B cell (primary cell): Measurements from ENCODE around the gene CERS5. TPM values are rescaled to one million over a fixed set of nuclear protein-coding genes. Genes with fewer than 3 reads are reported as not detected.

Source experiments
- ATAC-seq: fragments of 200-7000 bp; cut with Tn5 transposase; one replicate; pipeline ENCODE4 v1.10.0; 2021; ENCODE audit warnings: low read depth, mild to moderate bottlenecking, moderate number of reproducible peaks, moderate library complexity
- CTCF ChIA-PET: fragments of 350-600 bp; sonication (Branson Sonifier 250); formaldehyde crosslinking; loops from one replicate; lab custom pipeline; 2021; ENCODE audit warnings: antibody characterized with exemption, inconsistent platforms; lab: Charles Lee
- POLR2A ChIA-PET: fragments of 350-600 bp; sonication (Branson Sonifier 250); formaldehyde crosslinking; loops from one replicate; lab custom pipeline; 2021; ENCODE audit warnings: antibody characterized with exemption; lab: Charles Lee
- DNase-seq: peaks from one replicate; pipeline ENCODE4 v3.0.0; 2013
- H2AFZ ChIP-seq: 2 replicates; pipeline ENCODE4 v1.6.1; 2012; ENCODE audit warnings: mild to moderate bottlenecking, low read depth, low read length; ENCODE audit not compliant: insufficient read depth, poor library complexity, severe bottlenecking
- H3K27ac ChIP-seq, 2 donors: 1 replicate in 1 of 2; 2 replicates in 1 of 2; pipeline ENCODE4 v1.5.1; 2012 to 2013; ENCODE audit warnings: low read length in 2 of 2, mild to moderate bottlenecking in 2 of 2, moderate library complexity in 1 of 2
- H3K27me3 ChIP-seq, 4 experiments: fragments of 200-600 bp in 1 of 4; sonication (generic) in 1 of 4; replicated peaks in 1 of 4; 1 replicate in 2 of 4; 2 replicates in 2 of 4; pipeline versions ENCODE4 v1.6.1 to v1.7.0; 2013 to 2016; ENCODE audit warnings: low read length in 3 of 4, mild to moderate bottlenecking in 2 of 4, mixed read lengths in 1 of 4, moderate library complexity in 1 of 4; ENCODE audit not compliant: insufficient read depth in 4 of 4, control insufficient read depth in 3 of 4; ENCODE audit errors: control extremely low read depth in 1 of 4
- H3K36me3 ChIP-seq, 2 experiments: replicated peaks in 1 of 2; 1 replicate in 1 of 2; 2 replicates in 1 of 2; pipeline versions ENCODE4 v1.6.1 to v1.7.1; 2013; ENCODE audit warnings: low read length in 1 of 2; ENCODE audit not compliant: insufficient read depth in 2 of 2, control insufficient read depth in 1 of 2; ENCODE audit errors: control extremely low read depth in 1 of 2, extremely low read depth in 1 of 2
- H3K4me1 ChIP-seq, 2 donors: fragments of 200-600 bp in 1 of 2; sonication (generic) in 1 of 2; 1 replicate in 1 of 2; 2 replicates in 1 of 2; pipeline versions ENCODE4 v1.5.1 to v1.6.1; 2013 to 2017; ENCODE audit warnings: low read length in 2 of 2; ENCODE audit not compliant: control insufficient read depth in 2 of 2, insufficient read depth in 2 of 2
- H3K4me2 ChIP-seq: replicated peaks from 2 replicates; pipeline ENCODE3; 2012; ENCODE audit warnings: mild to moderate bottlenecking, low read depth, low read length; ENCODE audit not compliant: poor library complexity, severe bottlenecking
- H3K4me3 ChIP-seq, 5 experiments: fragments of 200-600 bp in 1 of 5; sonication (generic) in 1 of 5; 1 replicate in 3 of 5; 2 replicates in 2 of 5; pipeline versions ENCODE4 v1.5.1 to v1.7.0; 2011 to 2016; ENCODE audit warnings: low read length in 4 of 5, mild to moderate bottlenecking in 4 of 5, low read depth in 2 of 5, control low read depth in 1 of 5, moderate library complexity in 1 of 5; ENCODE audit not compliant: insufficient read depth in 1 of 5; ENCODE audit errors: control extremely low read depth in 1 of 5, extremely low read depth in 1 of 5
- H3K79me2 ChIP-seq: fragments of 200-600 bp; sonication (generic); one replicate; pipeline ENCODE4 v1.6.0; 2016; ENCODE audit warnings: low read length; ENCODE audit not compliant: control insufficient read depth, insufficient read depth
- H3K9ac ChIP-seq: fragments of 200-600 bp; sonication (generic); 2 replicates; pipeline ENCODE4 v1.6.1; 2017; ENCODE audit warnings: mild to moderate bottlenecking, low read length, moderate library complexity
- H3K9me3 ChIP-seq, 3 donors: one replicate each; pipeline versions ENCODE4 v1.6.1 to v1.7.1; 2013; ENCODE audit warnings: low read length in 2 of 3; ENCODE audit not compliant: control insufficient read depth in 2 of 3, insufficient read depth in 1 of 3; ENCODE audit errors: control extremely low read depth in 1 of 3
- H4K20me1 ChIP-seq: 2 replicates; pipeline ENCODE4 v1.6.0; 2012; ENCODE audit warnings: mild to moderate bottlenecking, low read length; ENCODE audit not compliant: insufficient read depth, control insufficient read depth, poor library complexity, severe bottlenecking
- H3K27ac Mint-ChIP-seq: one replicate; pipeline ENCODE4 v1.8.0; 2021; ENCODE audit warnings: mixed read lengths
- H3K27me3 Mint-ChIP-seq: one replicate; pipeline ENCODE4 v1.8.0; 2021; ENCODE audit warnings: mixed read lengths
- H3K4me1 Mint-ChIP-seq: one replicate; pipeline ENCODE4 v1.8.0; 2021; ENCODE audit warnings: mixed read lengths
- H3K4me3 Mint-ChIP-seq: one replicate; pipeline ENCODE4 v1.8.0; 2021; ENCODE audit warnings: mixed read lengths
- H3K9me3 Mint-ChIP-seq: one replicate; pipeline ENCODE4 v1.8.0; 2022; ENCODE audit warnings: mixed read lengths; ENCODE audit not compliant: insufficient read depth
- EZH2 ChIP-seq: IDR thresholded peaks from 2 replicates; pipeline ENCODE4 v1.6.1; 2012; ENCODE audit warnings: borderline replicate concordance, low read depth, mild to moderate bottlenecking, moderate library complexity, low read length; ENCODE audit not compliant: insufficient read depth, poor library complexity, severe bottlenecking
- WGBS: methylation state at CpG from one replicate; pipeline ENCODE4 v1.1.5; 2013; ENCODE audit warnings: missing lambda C conversion rate; ENCODE audit not compliant: insufficient coverage; 5-methylcytosine and 5-hydroxymethylcytosine counted together
- intact Hi-C: fragments of 100-400 bp; cut with micrococcal nuclease; formaldehyde crosslinking; loops from one replicate; pipeline ENCODE4 v1.10.0; 2022
- polyA plus RNA-seq: library from polyadenylated mRNA; depleted of rRNA; stranded (reverse); fragments of >200 nt; gene quantifications from 2 replicates; pipeline ENCODE4 v1.2.3, GENCODE V29; 2012
- total RNA-seq, 2 donors: library from RNA; stranded (reverse); fragments of 120-200 nt in 1 of 2; gene quantifications; 1 replicate in 1 of 2; 2 replicates in 1 of 2; pipeline versions ENCODE4 v1.2.3 to v1.2.4, GENCODE V29; 2013 to 2022
- TF ChIP-seq, protein P1 (sequence below): fragments of 200-600 bp; IDR thresholded peaks from one replicate; pipeline ENCODE4 v1.8.0; 2022; ENCODE audit warnings: antibody characterized with exemption, mild to moderate bottlenecking

Gene CERS5
- total and polyA plus RNA-seq, 2 donors (not counting 1 experiment from before 2014, with no cell fraction given), result 32.3 to 72.0 TPM

- peak overlapping the region in 1 of 2 donors; percentile 13 for H3K27ac ChIP-seq
- Mint-ChIP-seq H3K27ac (peak overlapping the region; percentile 77), H3K27me3 (no peaks in the 10 kb centered on the region), H3K4me1 (peaks cover 42% of the 10 kb centered on the region), H3K9me3 (no peaks in the 10 kb centered on the region), H3K4me3 (no peak overlapping the region)
- ChIA-PET CTCF (interaction anchor here (0.8 to 14.8 kb wide), 4 partner anchors 9 to 141 kb away, joined by 3 to 343 read pairs (median 4); partner anchors contain the start of gene SMARCD1), POLR2A (interaction anchor here (0.6 kb wide), 2 partner anchors 16 to 660 kb away, joined by 3 to 7 read pairs; no protein-coding TSS in a partner anchor)
- intact Hi-C loops, result no loop called here
- peaks cover 24 to 38% of the 10 kb centered on the region in 2 donors for H3K4me1 ChIP-seq
- H3K9ac ChIP-seq, result no peak overlapping the region
- H3K4me2 ChIP-seq, result no peak overlapping the region
- peaks cover 0 to 13% of the 10 kb centered on the region in 2 experiments for H3K36me3 ChIP-seq
- peaks cover 15% of the 10 kb centered on the region for H3K79me2 ChIP-seq
- H4K20me1 ChIP-seq, result no peaks in the 10 kb centered on the region
- TF ChIP-seq EZH2, result no peak
- TF ChIP-seq, protein P1, sequence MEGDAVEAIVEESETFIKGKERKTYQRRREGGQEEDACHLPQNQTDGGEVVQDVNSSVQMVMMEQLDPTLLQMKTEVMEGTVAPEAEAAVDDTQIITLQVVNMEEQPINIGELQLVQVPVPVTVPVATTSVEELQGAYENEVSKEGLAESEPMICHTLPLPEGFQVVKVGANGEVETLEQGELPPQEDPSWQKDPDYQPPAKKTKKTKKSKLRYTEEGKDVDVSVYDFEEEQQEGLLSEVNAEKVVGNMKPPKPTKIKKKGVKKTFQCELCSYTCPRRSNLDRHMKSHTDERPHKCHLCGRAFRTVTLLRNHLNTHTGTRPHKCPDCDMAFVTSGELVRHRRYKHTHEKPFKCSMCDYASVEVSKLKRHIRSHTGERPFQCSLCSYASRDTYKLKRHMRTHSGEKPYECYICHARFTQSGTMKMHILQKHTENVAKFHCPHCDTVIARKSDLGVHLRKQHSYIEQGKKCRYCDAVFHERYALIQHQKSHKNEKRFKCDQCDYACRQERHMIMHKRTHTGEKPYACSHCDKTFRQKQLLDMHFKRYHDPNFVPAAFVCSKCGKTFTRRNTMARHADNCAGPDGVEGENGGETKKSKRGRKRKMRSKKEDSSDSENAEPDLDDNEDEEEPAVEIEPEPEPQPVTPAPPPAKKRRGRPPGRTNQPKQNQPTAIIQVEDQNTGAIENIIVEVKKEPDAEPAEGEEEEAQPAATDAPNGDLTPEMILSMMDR, result no peak
- DNase-seq (no peak), ATAC-seq (no peak)
- H2AFZ ChIP-seq, result no peak overlapping the region
- H3K9me3 ChIP-seq, result no peaks in the 10 kb centered on the region
- 98% methylated on average over 12 of the region's 17 CpGs for WGBS
- no peaks in the 10 kb centered on the region for H3K27me3 ChIP-seq
- H3K4me3 ChIP-seq, result no peak overlapping the region
Observed at GRCh38 chr12:50107416-50108268, 59.5 kb downstream of the CERS5 start.

GRCh38 chr12:50106907-50107306 is 60.3 kb downstream of the CERS5 start:
- TF ChIP-seq, protein P1, result no peak
- no peak for TF ChIP-seq EZH2
- 93% methylated on average over 3 of the region's 3 CpGs for WGBS
- Mint-ChIP-seq H3K27me3 (no peaks in the 10 kb centered on the region), H3K9me3 (no peaks in the 10 kb centered on the region), H3K4me1 (peaks cover 35% of the 10 kb centered on the region), H3K27ac (peak overlapping the region; percentile 4), H3K4me3 (no peak overlapping the region)
- DNase-seq (no peak), ATAC-seq (no peak)
- no peak overlapping the region for H3K4me2 ChIP-seq
- no peak overlapping the region for H3K27ac ChIP-seq
- peaks cover 24 to 38% of the 10 kb centered on the region in 2 donors for H3K4me1 ChIP-seq
- H3K79me2 ChIP-seq, result peaks cover 15% of the 10 kb centered on the region
- H4K20me1 ChIP-seq, result no peaks in the 10 kb centered on the region
- H3K27me3 ChIP-seq, result no peaks in the 10 kb centered on the region
- CTCF ChIA-PET, result interaction anchor here (1.4 to 14.8 kb wide), 2 partner anchors 18 to 140 kb away, joined by 3 to 343 read pairs; partner anchors contain the start of gene SMARCD1
- intact Hi-C loops, result no loop called here
- H3K4me3 ChIP-seq, result no peak overlapping the region
- no peak overlapping the region for H2AFZ ChIP-seq
- H3K36me3 ChIP-seq, result peaks cover 0 to 17% of the 10 kb centered on the region in 2 experiments
- no peak overlapping the region for H3K9ac ChIP-seq
- no peaks in the 10 kb centered on the region for H3K9me3 ChIP-seq
- POLR2A ChIA-PET, result interaction anchor here (0.6 kb wide), 1 partner anchor 661 kb away, joined by 3 read pairs; no protein-coding TSS in a partner anchor
